Heart right ventricle (tissue), 16 donors: ENCODE measurements around the gene PRPSAP2. TPM values are rescaled to one million over a fixed set of nuclear protein-coding genes. Genes with fewer than 3 reads are reported as not detected.

Source experiments
- ATAC-seq, 8 donors: fragments of 200-7000 bp; cut with Tn5 transposase; one replicate each; pipeline ENCODE4 v1.9.1; 2020; ENCODE audit warnings: mild to moderate bottlenecking in 8 of 8, moderate library complexity in 8 of 8, moderate number of reproducible peaks in 1 of 8
- DNase-seq, 2 donors: peaks; one replicate each; pipeline ENCODE4 v3.0.0-alpha.2; 2020
- H3K27ac ChIP-seq, 10 donors: fragments of 200-600 bp; sonication (generic) in 2 of 10; one replicate each; pipeline versions ENCODE4 v1.5.0 to v1.8.0; 2020 to 2022; ENCODE audit warnings: mild to moderate bottlenecking in 3 of 10
- H3K27me3 ChIP-seq, 7 donors: fragments of 200-600 bp; one replicate each; pipeline ENCODE4 v1.8.0; 2021 to 2022; ENCODE audit warnings: mild to moderate bottlenecking in 2 of 7
- H3K36me3 ChIP-seq, 9 donors: fragments of 200-600 bp; sonication (generic) in 1 of 9; one replicate each; pipeline versions ENCODE4 v1.5.0 to v1.8.0; 2020 to 2022; ENCODE audit warnings: mild to moderate bottlenecking in 2 of 9
- H3K4me1 ChIP-seq, 9 donors: fragments of 200-600 bp; sonication (generic) in 1 of 9; one replicate each; pipeline versions ENCODE4 v1.5.0 to v1.8.0; 2020 to 2022; ENCODE audit warnings: mild to moderate bottlenecking in 4 of 9
- H3K4me3 ChIP-seq, 10 donors: fragments of 200-600 bp; sonication (generic) in 2 of 10; one replicate each; pipeline versions ENCODE4 v1.5.0 to v1.8.0; 2020 to 2022; ENCODE audit warnings: mild to moderate bottlenecking in 7 of 10, moderate library complexity in 2 of 10
- H3K9me3 ChIP-seq, 11 donors: fragments of 200-600 bp in 10 of 11; sonication (generic) in 2 of 11; one replicate each; pipeline versions ENCODE4 v1.5.0 to v1.8.0; 2013 to 2022; ENCODE audit warnings: mild to moderate bottlenecking in 2 of 11, control low read depth in 1 of 11, moderate library complexity in 1 of 11
- CTCF ChIP-seq, 9 donors: fragments of 200-600 bp; sonication (generic) in 2 of 9; IDR thresholded peaks; one replicate each; pipeline versions ENCODE4 v1.5.0 to v1.8.0; 2021 to 2022; ENCODE audit warnings: antibody characterized with exemption in 9 of 9, mild to moderate bottlenecking in 5 of 9, moderate library complexity in 1 of 9
- WGBS, 2 donors: extraction: QIAGEN DNeasy Blood & Tissue Kit; methylation state at CpG; one replicate each; pipeline ENCODE4 v1.1.7; 2013; ENCODE audit warnings: inconsistent platforms in 1 of 2; 5-methylcytosine and 5-hydroxymethylcytosine counted together
- intact Hi-C, 10 donors: fragments of 100-400 bp; cut with DNase I; formaldehyde crosslinking; loops; one replicate each; pipeline versions ENCODE4 v1.11.1 to v1.14.2; 2022
- polyA plus RNA-seq, 2 donors: library from polyadenylated mRNA; stranded (reverse); fragments of 200-250 nt; gene quantifications; one replicate each; pipeline ENCODE4 v1.2.3, GENCODE V29; 2013
- total RNA-seq, 10 donors: library from RNA; stranded (reverse); fragmentation: NEBNext Ultra II Directional in 3 of 10; extraction: Animal tissue kit (Norgen Biotek cat#: 25700) in 3 of 10; gene quantifications; one replicate each; pipeline versions ENCODE4 v1.2.1 to v1.2.4, GENCODE V29; 2021 to 2023
- donor health status: Arrhythmogenic right ventricular cardiomyopathy.
- donor health status: ischemic (EF 13 %, LVEDD 7.1; RV severe dilation, severe dysfunction).
- donor health status: healthy with polysubstance abuse.
- donor health status: DM: no; HTN: yes; CAD: no.
- donor health status: DM: no; HTN: no; CAD: no.
- donor health status: ischemic (EF 25% LVEDD 6.9; RV normal size, moderate dysfunction).
- donor health status: ischemic (EF 25% LVEDD 5.7; RV mildly dilated, moderate dysfunction).
- donor health status: healthy.
- donor health status: DM: yes; HTN: yes; CAD: no.
- donor health status: Ischemic cardiomyopathy.
- donor health status: ischemic (EF 35%, LVEDD 5.7; RV mildly dilated, moderate dysfunction).
- donor health status: nonischemic (EF 11% LVEDD 7.7; RV severe dilation, severe dysfunction).
- donor health status: DM: yes; HTN: yes; CAD: no.
- donor health status: PGD.
- donor health status: ischemic (EF 29% LVEDD 5.4; RV normal size, mild dysfunction).
- donor health status: nonischemic (EF 23%, LVEDD 6.1; RV moderate dilation, normal function).

Gene PRPSAP2
- total and polyA plus RNA-seq, 12 donors: 12.8 to 23.2 (median 17.4) TPM

GRCh38 chr17:18974407-18975149, 116.6 kb downstream of the PRPSAP2 start:
- H3K36me3 ChIP-seq: peaks cover 0 to 10% (median 0%) of the 10 kb centered on the region in 9 donors
- no peak overlapping the region for H3K27ac ChIP-seq
- H3K27me3 ChIP-seq: no peaks in the 10 kb centered on the region
- no peaks in the 10 kb centered on the region for H3K9me3 ChIP-seq
- H3K4me3 ChIP-seq: no peak overlapping the region
- intact Hi-C loops: loop anchor here in 1 of 10 donors (10.0 kb wide), 1 partner anchor 50 kb away; no protein-coding TSS in a partner anchor
- H3K4me1 ChIP-seq: no peaks in the 10 kb centered on the region
- TF ChIP-seq CTCF (IDR thresholded peaks at IDR 0.05): no peak
- 87% methylated on average over 10 of the region's 10 CpGs for whole genome bisulfite sequencing, 2 donors
- no peak for ATAC-seq
- no peak for DNase-seq

- H3K4me3 ChIP-seq: no peak overlapping the region
Observed at GRCh38 chr17:18975597-18975996, 117.7 kb downstream of the PRPSAP2 start.

GRCh38 chr17:18976201-18976600, 118.3 kb downstream of the PRPSAP2 start:
- DNase-seq (no peak), ATAC-seq (no peak)
- no peak for TF ChIP-seq CTCF (IDR thresholded peaks at IDR 0.05)
- Histone ChIP-seq H3K27ac (no peak overlapping the region), H3K4me1 (no peaks in the 10 kb centered on the region), H3K36me3 (peaks cover 0 to 10% (median 0%) of the 10 kb centered on the region in 9 donors), H3K27me3 (no peaks in the 10 kb centered on the region), H3K9me3 (no peaks in the 10 kb centered on the region), H3K4me3 (no peak overlapping the region)
- WGBS, 2 donors: 78 to 83% methylated on average over 4 of the region's 4 CpGs
- intact Hi-C loops: loop anchor here in 2 of 10 donors (2.0 to 10.0 kb wide), 2 partner anchors 37 to 49 kb away; no protein-coding TSS in a partner anchor

More at GRCh38 chr17:18975597-18975996, 117.7 kb downstream of the PRPSAP2 start:
- Histone ChIP-seq H3K36me3 (peaks cover 0 to 10% (median 0%) of the 10 kb centered on the region in 9 donors), H3K9me3 (no peaks in the 10 kb centered on the region), H3K27me3 (no peaks in the 10 kb centered on the region), H3K27ac (no peak overlapping the region), H3K4me1 (no peaks in the 10 kb centered on the region)
- no peak for TF ChIP-seq CTCF (IDR thresholded peaks at IDR 0.05)
- 93 to 94% methylated on average over 13 of the region's 13 CpGs for WGBS, 2 donors
- ATAC-seq: no peak
- intact Hi-C loops: loop anchor here in 1 of 10 donors (10.0 kb wide), 1 partner anchor 49 kb away; no protein-coding TSS in a partner anchor
- DNase-seq: no peak

- no peak for ATAC-seq
- no peak for TF ChIP-seq CTCF (IDR thresholded peaks at IDR 0.05)
- no peaks in the 10 kb centered on the region for H3K27me3 ChIP-seq
- intact Hi-C loops: loop anchor here in 2 of 10 donors (2.0 to 10.0 kb wide), 2 partner anchors 36 to 48 kb away; no protein-coding TSS in a partner anchor
- H3K27ac ChIP-seq: no peak overlapping the region
- H3K9me3 ChIP-seq: no peaks in the 10 kb centered on the region
- H3K4me3 ChIP-seq: no peak overlapping the region
- H3K4me1 ChIP-seq: no peaks in the 10 kb centered on the region
- peaks cover 0 to 10% (median 0%) of the 10 kb centered on the region in 9 donors for H3K36me3 ChIP-seq
- DNase-seq: no peak
- WGBS, 2 donors: 83 to 85% methylated on average over 4 of the region's 4 CpGs
Observed at GRCh38 chr17:18977021-18977420, 119.1 kb downstream of the PRPSAP2 start.
